HG03159 (cell line): ENCODE results near the gene KCNAB2.

Source experiments
- ATAC-seq: cut with Tn5 transposase; IDR thresholded peaks from one replicate; pipeline ENCODE4 v1.9.1; 2021; ENCODE audit warnings: mild to moderate bottlenecking, moderate library complexity; ENCODE audit not compliant: unreplicated experiment

KCNAB2 gene

DNA sequence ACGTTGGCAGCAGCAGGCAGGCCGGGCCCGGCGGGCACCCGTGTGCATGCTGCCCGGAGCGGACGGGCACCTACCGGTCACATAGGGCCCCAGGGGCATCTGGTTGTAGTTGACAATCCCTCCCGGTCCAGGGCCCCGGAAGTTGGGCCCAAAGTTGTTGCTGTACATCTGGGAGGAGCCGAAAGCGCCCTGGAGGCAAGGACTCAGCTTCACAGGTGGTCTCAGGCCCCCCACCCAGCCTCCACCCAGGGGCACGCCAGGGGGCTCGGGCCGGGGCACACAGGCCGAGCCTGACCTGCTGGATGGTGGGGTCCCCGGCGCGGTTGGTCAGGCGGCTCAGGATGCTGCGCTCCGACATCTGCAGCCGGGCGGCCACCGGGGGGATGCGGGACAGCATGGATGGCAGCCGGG is 60.6 kb downstream of the KCNAB2 start:
- ATAC-seq: no peak

DNA sequence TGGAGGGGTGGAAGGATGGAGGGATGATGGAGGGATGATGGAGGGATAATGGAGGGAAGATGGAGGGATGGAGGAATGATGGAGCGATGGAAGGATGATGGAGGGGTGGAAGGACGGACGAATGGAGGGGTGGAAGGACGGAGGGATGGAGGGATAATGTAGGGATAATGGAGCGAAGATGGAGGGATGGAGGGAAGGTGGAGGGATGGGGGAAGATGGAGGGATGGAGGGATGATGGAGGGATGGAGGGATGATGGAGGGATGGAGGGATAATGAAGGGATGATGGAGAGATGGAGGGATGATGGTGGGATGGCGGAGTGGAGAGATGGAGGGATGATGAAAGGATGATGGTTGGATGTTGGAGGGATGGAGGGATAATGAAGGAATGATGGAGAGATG is 61.3 kb downstream of the KCNAB2 start:
- ATAC-seq: no peak

DNA sequence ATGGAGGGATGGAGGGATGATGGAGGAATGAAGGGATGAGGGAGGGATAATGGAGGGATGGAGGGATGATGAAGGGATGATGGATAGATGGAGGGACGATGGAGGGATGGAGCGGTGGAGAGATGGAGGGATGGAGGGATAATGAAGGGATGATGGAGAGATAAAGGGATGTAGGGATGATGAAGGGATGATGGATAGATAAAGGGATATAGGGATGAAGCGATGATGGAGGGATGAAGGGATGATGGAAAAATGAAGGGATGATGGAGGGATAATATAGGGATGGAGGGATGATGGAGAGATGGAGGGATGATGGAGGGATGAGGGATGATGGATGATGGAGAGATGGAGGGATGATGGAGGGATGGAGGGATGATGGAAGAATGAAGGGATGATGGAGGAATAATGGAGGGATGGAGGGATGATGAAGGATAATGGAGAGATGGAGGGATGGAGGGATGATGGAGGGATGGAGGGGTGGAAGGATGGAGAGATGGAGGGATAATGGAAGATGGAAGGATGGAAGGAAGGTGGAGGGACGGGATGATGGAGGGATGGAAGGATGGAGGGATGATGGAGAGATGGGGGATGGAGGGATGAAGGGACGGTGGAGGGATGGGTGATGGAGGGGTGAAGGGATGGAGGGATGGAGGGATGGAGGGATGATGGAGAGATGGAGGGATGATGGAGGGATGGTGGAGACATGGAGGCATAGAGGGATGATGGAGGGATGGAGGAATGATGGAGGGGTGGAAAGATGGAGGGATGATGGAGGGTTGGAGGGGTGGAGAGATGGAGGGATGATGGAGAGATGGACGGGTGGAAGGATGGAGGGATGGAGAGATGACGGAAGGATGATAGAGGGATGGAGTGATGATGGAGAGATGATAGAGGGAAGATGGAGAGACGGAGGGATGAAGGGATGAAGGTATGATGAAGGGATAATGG is 62.0 kb downstream of the KCNAB2 start:
- no peak for ATAC-seq

DNA sequence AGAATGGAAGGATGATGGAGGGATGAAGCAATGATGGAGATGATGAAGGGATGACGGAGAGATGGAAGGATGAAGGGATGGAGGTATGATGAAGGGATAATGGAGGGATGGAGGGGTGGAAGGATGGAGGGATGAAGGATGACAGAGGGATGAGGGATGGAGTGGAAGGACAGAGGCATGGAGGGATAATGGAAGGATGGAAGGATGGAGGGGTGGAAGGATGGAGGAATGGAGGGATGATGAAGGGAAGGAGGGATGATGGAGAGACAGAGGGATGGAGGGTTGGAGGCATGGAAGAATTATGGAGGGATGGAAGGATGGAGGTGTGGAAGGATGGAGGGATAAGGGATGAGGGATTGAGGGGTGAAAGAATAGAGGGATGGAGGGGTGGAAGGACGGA is 62.8 kb downstream of the KCNAB2 start:
- no peak for ATAC-seq

DNA sequence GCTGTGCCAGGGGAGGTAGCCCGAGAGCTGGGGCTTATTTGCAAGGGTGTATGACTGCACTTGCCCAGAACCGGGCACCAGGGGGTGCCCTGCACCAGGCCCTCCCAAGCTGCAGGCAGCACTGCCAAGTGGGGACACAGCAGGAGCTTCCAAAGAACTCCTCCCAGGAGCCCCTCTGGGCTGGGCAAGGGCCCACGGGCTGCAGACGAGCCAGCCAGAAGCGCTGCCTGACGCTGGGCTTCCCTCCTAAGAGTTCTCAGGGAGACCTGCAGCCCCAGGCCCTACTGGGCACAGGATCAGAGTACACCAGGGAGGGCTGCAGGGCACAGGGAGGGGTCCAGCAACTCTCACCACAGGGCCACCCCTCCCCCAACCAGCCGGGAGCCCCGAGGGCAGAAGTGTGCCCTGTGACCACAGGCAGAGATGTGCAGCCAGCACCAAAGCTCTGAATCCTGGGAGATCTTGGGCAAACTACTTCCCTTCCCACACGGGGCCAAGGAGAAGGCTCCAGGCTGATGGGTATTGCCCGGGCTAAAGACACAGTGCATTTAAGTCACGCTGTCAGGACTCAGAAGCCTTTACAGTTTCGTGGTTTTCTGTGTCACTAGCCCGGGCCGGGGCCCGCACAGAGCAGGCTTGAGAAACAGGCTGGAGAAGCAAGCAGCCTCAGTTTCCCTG is 63.4 kb downstream of the KCNAB2 start:
- ATAC-seq: no peak

DNA sequence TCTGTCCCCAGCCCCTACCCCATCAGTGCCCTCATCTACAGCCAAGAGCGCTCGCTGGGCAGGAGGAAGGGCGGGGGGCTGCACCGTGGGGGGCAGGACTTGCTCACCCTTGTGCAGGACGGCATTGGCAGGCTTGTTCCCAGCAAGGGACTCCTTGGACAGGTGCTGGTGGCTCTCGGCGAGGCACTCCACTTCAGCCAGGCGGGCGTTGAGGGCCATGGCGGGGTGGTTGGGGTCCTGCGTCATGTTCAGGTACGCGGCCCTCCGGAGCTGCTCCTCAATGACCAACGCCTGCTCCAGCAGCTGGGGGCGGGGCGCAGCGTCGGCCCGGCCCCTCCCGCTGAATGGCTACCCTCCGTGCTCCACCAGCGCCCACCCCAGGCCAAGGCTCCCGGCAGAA is 64.0 kb downstream of the KCNAB2 start:
- ATAC-seq: no peak

DNA sequence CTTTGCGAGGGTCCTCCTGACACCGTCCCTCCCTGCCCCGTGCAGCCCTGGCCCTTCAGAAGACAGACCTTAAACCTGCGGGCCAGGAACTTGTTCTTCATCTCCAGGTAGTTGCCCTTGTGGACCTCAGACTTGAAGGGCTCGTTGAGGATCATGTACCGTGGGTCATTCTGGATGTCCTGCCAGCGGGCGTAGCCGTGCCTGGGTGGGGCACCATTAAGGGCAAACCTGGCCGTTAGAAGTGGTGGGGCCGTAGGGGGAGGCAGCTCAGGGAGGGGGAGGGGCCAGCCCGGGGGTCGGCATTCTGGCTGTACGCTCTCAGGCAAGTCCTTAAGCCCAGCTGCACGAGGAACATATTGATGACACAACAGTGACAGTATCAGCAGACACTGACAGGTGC is 64.6 kb downstream of the KCNAB2 start:
- no peak for ATAC-seq

DNA sequence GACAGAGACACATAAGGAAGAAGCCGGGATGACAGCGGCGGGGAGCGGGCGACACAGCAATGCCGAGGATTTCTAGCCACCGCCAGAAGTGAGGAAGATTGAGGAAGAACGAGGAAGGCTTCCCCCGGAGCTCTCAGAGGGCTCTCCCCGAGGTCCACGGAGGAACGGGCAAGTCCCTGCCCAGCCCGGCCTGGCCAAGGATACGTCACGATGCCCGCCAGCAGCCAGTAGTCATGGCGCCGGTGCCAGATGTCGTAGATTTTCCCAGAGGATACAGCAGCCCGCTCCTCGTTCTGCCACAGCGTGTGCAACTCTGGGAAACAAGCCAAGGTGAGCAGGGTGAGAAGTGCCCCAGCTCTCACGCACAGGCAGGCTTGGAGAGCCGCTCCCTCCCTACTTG is 65.9 kb downstream of the KCNAB2 start:
- ATAC-seq: no peak

DNA sequence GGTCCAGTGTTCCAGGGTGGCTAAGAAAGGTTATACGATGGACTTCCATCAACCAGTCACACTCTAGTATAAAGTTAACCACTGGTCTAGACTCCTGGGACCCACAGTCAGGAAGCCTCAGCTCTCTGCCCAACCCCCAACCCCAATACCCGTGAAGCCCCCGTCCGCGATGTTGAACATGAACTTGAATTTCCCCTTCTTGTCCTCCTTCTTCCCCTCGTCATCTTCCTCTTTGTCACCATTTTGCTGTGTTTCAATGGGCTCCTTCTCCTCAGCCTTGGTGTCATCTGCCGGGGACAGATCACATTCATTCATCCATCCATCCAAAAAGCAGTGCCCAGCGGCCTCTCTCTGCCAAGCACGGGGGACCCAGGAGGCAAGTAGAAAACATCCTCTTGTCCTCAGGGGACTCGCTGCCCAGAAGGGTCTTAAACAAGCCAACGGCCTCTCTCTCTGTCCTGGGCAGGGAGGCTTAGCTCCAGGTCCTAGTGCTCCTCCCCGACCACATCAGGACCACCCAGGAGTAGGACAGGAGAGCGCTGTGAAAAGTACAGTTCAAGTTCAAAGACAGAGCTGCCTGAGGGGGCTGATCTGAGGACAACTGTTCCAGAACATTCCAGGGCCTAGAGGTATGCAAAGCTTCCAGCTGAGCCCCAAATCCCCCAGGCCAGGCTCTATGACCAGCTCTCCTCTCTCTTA is 66.5 kb downstream of the KCNAB2 start:
- ATAC-seq: no peak

DNA sequence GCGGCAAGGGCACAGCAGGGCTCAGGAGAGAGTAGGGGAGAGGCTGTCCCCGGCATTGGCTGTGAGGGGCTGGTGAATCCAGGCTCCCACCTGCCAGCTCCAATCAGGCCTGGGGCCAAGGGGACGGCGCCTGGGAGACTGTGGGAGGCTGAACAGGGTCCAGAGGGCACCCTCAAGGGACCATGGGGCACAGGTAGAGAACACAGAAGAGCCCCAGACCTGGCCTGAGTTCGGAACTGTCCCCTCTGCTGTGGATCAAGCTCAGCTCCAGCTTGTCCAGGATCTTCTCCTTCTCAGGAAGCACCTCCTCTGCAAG is 67.0 kb downstream of the KCNAB2 start:
- ATAC-seq: no peak

DNA sequence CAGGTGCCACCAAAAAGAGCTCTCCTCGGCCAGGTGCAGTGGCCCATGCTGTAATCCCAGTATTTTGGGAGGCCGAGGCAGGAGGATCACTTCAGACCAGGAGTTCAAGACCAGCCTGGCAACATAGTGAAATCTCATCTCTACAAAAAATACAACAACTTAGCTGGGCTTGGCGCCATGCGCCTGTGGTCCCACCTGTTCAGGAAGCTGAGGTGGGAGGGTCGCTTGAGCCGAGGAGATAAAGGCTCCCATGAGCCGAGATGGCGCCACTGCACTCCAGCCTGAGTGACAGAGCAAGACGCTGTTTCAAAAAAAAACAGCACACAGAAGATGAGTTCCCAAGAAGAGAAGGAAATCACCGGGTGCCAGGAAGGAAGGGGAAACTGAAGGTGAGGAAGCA is 67.4 kb downstream of the KCNAB2 start:
- no peak for ATAC-seq

DNA sequence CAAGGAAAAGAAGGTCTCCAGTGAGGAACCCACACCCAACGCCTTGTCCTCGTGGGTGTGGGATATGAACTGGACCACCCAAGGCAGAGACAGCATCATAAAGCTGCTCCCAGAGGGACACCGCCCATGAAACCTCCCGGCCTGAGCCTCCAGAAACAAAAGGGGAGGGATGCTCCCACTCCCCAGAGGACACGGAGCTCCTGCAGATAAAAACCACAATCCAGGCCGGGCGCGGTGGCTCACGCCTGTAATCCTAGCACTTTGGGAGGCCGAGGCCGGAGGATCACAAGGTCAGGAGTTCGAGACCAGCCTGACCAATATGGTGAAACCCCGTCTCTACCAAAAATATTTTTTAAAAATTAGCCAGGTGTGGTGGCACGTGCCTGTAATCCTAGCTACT is 68.1 kb downstream of the KCNAB2 start:
- no peak for ATAC-seq

DNA sequence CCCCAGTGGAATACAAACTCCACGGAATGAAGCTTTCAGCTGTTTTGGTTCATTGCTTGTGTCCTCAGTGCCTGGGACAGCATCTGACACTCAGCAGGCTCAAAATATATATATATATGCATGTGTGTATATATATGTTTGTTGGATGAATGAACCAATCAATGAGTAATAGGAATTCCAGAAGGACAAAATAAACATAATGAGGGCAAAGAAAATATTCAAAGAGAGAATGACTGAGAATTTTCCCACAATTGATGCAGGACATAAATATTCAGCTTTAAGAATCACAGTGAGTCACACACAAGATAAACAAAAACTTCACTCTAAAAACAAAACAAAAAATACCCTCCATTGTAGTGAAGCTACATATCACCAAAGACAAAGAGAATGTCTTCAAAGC is 70.4 kb downstream of the KCNAB2 start:
- no peak for ATAC-seq

DNA sequence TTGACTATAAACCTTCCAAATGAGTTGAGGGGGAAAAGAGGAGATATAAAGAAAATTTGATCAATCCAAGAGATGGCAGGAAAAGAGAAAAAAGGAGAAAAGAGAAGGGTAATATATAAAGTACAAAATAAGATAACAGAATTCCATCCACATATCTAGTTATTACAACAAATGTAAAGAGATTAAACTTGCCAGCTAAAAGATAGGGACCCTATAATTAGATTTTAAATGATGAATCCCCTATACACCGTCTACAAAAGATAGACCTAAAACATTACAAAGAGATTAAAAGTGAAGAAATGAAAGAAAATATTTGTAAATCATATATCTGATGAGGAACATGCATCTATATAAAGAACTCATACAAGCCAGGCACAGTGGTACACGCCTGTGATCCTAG is 71.4 kb downstream of the KCNAB2 start:
- no peak for ATAC-seq

DNA sequence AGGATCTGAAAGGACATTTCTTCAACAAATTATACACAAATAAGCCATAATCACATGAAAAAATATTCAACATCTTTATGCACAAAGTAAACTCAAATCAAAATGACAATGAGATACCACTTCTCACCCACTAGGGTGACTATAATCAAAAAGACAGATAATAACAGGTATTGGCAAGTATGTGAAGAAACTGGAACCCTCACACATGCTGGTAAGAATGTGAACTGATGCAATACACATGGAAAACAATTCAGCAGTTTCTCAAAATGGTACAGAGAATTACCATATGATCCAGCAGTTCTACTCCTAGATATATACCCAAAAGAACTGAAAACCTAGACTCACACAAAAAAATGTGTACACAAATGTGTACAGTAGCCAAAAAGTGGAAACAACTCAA is 71.9 kb downstream of the KCNAB2 start:
- ATAC-seq: no peak

DNA sequence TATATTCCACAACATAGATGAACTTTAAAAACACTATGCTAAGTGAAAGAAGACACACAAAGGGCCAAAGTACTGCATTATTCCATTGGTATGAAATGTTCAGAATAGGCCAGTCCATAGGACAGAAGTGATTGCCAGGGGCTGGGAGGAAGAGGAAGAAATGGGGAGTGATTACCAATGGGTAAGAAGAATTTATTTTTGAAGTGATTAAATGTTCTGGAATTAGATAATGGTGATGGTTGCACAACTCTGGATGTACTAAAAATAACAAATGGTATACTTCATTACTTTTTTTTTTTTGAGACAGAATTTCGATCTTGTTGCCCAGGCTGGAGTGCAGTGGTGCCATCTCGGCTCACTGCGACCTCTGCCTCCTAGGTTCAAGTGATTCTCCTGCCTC is 72.7 kb downstream of the KCNAB2 start:
- ATAC-seq: no peak

DNA sequence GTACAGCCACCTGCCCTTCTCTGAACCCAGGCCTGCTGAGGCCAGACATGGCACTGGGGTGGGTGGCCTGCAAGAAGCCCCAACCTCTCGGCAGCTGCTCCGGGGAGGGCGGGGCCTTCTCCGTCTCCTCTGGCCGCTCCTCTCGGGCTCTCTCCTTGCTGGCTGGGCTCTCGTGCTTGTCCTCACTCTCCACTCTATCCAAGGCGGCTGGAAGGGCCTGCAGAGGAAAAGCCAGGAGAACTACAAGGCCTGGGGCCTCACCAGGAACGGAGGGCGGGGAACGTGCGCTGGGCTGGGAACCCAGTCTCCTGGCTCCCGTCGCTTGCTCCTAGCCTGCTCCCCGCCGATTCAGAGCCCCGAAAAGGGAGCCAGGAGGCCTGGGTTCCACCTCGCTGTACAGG is 75.3 kb downstream of the KCNAB2 start:
- ATAC-seq: no peak

DNA sequence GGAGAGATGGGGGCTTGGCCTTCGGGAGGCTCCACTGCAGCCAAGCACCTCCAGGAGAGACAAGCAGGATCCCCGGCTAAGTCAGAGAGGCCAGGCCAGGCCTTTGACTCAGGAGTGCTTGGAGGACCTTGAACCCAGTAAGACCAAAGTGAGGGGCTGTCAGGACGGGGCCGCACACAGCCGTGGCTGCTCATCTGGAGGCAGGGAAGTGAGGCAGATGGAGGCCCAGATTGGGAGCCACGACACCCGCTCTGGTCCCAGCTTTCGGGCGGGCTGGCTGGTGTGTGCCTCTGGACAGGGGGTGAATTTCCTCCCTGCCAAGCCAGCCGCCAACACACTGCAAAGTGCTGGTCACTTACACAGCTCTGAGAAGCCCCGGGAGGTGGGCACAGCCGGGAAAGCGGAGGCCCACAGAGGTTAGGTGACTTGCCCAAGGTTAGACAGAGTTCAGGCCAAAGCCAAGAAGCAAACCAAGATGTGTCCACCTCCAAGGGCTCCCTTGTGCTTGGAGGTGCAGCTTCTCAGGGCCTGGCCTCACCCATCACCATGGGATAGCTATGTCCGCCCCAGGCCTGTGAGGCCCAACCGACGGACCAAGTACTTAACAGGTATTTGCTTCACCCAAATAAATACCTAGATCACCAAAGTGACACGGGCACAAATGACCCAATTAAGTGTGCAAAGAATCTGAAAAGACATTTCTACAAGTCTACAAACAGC is 76.1 kb downstream of the KCNAB2 start:
- no peak for ATAC-seq

DNA sequence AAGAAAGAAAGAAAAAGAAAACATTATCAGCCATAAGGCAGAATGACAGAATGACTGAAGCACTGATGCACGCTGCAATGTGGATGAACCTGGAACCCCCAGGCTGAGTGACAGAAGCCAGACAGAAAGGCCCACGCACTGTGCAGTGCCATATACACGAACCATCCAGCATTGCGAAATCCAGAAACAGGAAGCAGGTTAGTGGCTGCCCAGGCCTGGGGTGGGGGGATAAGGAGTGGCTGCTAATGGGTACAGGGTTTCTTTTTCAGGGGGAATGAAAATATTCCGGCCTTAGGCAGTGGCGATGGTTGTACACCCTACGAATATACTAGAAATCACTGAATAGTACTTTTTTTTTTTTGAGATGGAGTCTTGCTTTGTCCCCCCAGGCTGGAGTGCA is 77.4 kb downstream of the KCNAB2 start:
- ATAC-seq: no peak

DNA sequence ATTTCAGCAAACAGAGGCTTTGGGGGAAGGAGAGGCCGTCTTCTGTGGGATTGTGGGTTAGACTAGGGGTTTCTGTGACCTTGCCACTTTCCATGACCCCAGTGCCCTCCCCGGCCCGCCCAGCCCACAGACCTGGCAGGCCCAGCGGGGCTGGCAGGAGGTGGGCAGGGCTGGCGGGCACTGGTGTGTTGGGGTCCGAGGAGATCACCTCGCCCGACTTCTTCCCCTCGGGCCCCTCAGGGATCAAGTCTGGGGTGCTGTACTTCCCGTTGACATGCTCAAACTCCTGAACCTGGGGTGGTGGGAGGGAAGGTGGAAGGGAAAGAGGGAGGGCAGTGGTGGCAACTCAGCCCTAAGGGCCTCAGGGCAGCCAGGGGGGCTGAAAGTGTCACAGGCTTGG is 78.1 kb downstream of the KCNAB2 start:
- no peak for ATAC-seq

DNA sequence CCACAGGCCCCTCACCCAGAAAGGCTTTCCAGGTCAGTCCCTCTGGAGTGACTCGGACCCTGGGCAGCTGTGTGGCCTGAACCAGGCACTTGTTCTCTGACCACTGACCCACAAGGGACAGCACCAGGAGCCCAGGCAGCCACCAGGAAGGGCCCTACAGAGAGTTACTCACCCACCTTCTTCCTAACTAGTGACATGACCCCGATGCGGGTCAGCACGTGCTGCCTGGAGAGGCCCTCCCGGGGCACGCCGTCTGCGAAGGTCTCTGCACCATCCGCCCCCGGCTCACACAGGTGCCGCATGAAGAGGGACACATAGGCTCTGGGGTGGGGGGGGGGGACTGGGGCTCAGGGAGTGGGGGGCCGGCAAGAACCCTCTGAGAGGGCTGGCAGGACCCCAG is 78.7 kb downstream of the KCNAB2 start:
- ATAC-seq: no peak
